Measurements from ENCODE around the gene P2RX6. TPM values are rescaled to one million over a fixed set of nuclear protein-coding genes. Genes with fewer than 3 reads are reported as not detected.

The P2RX6 gene
- total RNA-seq, 4 donors from 2014 or later: 17.6 to 68.9 (median 33.3) TPM

- intact Hi-C loops (cut with DNase I; ENCODE audit: low total_unique reads) (no loop called here), in situ Hi-C loops (cut with MboI; ENCODE audit: low sequenced_read_pairs in 4 of 4) (no loop called here)
- no peaks in the 10 kb centered on the region for H3K4me1 ChIP-seq
- TF ChIP-seq CTCF (IDR thresholded peaks at IDR 0.05 in 4 of 5, conservative IDR thresholded peaks at IDR 0.05 in 1 of 5): no peak
- no peak for TF ChIP-seq POLR2A (IDR thresholded peaks at IDR 0.05)
- no peaks in the 10 kb centered on the region for H3K9me3 ChIP-seq
- ATAC-seq (no peak), DNase-seq (no peak)
- no peak overlapping the region for H3K4me3 ChIP-seq
- H3K27ac ChIP-seq: no peak overlapping the region
- no peaks in the 10 kb centered on the region for H3K27me3 ChIP-seq
- peaks cover 0 to 73% of the 10 kb centered on the region in 2 donors for H3K36me3 ChIP-seq
These were observed 23.5 kb upstream of the P2RX6 start for GRCh38 chr22:20991252-20992055.

- TF ChIP-seq POLR2A (IDR thresholded peaks at IDR 0.05) (no peak), CTCF (IDR thresholded peaks at IDR 0.05 in 4 of 5, conservative IDR thresholded peaks at IDR 0.05 in 1 of 5) (no peak)
- Histone ChIP-seq H3K4me1 (no peaks in the 10 kb centered on the region), H3K4me3 (no peak overlapping the region), H3K27me3 (no peaks in the 10 kb centered on the region), H3K36me3 (peaks cover 0 to 68% of the 10 kb centered on the region in 2 donors), H3K9me3 (no peaks in the 10 kb centered on the region), H3K27ac (no peak overlapping the region)
- ATAC-seq (no peak), DNase-seq (no peak)
- in situ Hi-C loops (cut with MboI; ENCODE audit: low sequenced_read_pairs in 4 of 4): no loop called here
- intact Hi-C loops (cut with DNase I; ENCODE audit: low total_unique reads): no loop called here
These were observed 22.9 kb upstream of the P2RX6 start for GRCh38 chr22:20992056-20992442.

- peaks cover 0 to 69% of the 10 kb centered on the region in 2 donors for H3K36me3 ChIP-seq
- no peaks in the 10 kb centered on the region for H3K9me3 ChIP-seq
- no peak overlapping the region for H3K4me3 ChIP-seq
- TF ChIP-seq CTCF (IDR thresholded peaks at IDR 0.05 in 4 of 5, conservative IDR thresholded peaks at IDR 0.05 in 1 of 5) (no peak), POLR2A (IDR thresholded peaks at IDR 0.05) (no peak)
- DNase-seq (no peak), ATAC-seq (no peak)
- no peaks in the 10 kb centered on the region for H3K4me1 ChIP-seq
- intact Hi-C loops (cut with DNase I; ENCODE audit: low total_unique reads): no loop called here
- no peak overlapping the region for H3K27ac ChIP-seq
- in situ Hi-C loops (cut with MboI; ENCODE audit: low sequenced_read_pairs in 4 of 4): no loop called here
- H3K27me3 ChIP-seq: no peaks in the 10 kb centered on the region
These were observed 22.3 kb upstream of the P2RX6 start for GRCh38 chr22:20992456-20993303.

GRCh38 chr22:20993304-20994127 lies 21.4 kb upstream of the P2RX6 start:
- in situ Hi-C loops (cut with MboI; ENCODE audit: low sequenced_read_pairs in 4 of 4): no loop called here
- no peaks in the 10 kb centered on the region for H3K9me3 ChIP-seq
- no peak for DNase-seq
- H3K4me3 ChIP-seq: no peak overlapping the region
- H3K27ac ChIP-seq: no peak overlapping the region
- H3K36me3 ChIP-seq: peaks cover 0 to 69% of the 10 kb centered on the region in 2 donors
- no peaks in the 10 kb centered on the region for H3K27me3 ChIP-seq
- intact Hi-C loops (cut with DNase I; ENCODE audit: low total_unique reads): no loop called here
- no peaks in the 10 kb centered on the region for H3K4me1 ChIP-seq
- no peak for ATAC-seq
- no peak for TF ChIP-seq POLR2A (IDR thresholded peaks at IDR 0.05)
- no peak for TF ChIP-seq CTCF (IDR thresholded peaks at IDR 0.05 in 4 of 5, conservative IDR thresholded peaks at IDR 0.05 in 1 of 5)

Data from gastrocnemius medialis (tissue), 4 donors.